ENCODE measurements around the gene HS3ST4. TPM values are rescaled to one million over a fixed set of nuclear protein-coding genes. Genes with fewer than 3 reads are reported as not detected.

The HS3ST4 gene
- not detected in 2 replicates for total RNA-seq (2022)
- Bru-seq, nascent RNA: percentile 1 among the genes with signal in this experiment
- percentile 0 among the genes with signal in this experiment for BruChase-seq, experiment 1, labeled RNA remaining after a 6-hour chase
- BruChase-seq, experiment 2, labeled RNA remaining after a 2-hour chase: percentile 1 among the genes with signal in this experiment
- long read RNA-seq: 0 reads

DNA sequence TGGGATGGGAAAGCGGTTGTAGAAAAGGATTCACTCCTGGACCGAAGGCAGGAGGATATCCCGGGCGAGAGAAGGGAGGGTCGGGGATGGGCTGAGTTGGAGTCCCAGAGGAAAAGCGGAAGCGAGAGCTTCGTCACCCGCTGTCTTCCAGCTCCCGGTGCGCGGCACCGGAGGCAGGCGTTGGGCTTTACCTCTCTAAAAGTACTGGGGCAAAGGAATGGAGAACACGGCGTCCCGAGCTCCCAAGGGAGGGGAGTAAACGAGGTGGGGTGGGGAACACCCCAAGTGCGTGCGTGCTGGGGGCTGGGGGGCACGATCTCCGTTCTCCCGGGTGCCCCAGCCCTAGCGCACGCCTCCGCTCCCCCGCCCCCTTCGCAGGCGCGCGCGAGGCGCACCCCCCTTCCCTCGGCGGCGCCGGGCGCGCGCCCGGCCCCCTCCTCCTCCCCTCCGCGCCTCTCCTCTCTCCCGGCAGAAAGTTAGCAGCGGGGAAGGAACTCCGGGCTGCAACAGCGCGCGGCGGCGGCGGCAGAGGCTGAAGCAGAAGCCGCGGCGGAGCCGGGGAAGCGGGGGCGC is at the start of gene HS3ST4:
Gene HS3ST4, plus strand, starts transcription at position 441 of the 573 bp plus-strand sequence.
- BruUV-seq (replicated peaks): no TSS peak
- Mint-ChIP-seq H3K27me3 (ENCODE audit: insufficient read depth, unreplicated experiment) (no peaks in the 10 kb centered on the region), H3K27ac (ENCODE audit: low read depth, unreplicated experiment) (no peak within 1 kb of the TSS)

GRCh38 chr16:25643633-25644032 is 48.1 kb upstream of the HS3ST4 start:
- intact Hi-C loops (cut with micrococcal nuclease): no loop called here
- H3K4me1 Mint-ChIP-seq (ENCODE audit: insufficient read depth, unreplicated experiment): no peaks in the 10 kb centered on the region
- peak; percentile 11 for DNase-seq (ENCODE audit: unreplicated experiment)
- no TSS peak for BruUV-seq (replicated peaks)
- POLR2A ChIA-PET: no interaction called here
- CTCF ChIA-PET: interaction anchor here (0.7 kb wide), 1 partner anchor 273 kb away, joined by 6 read pairs; no protein-coding TSS in a partner anchor
- H3K36me3 Mint-ChIP-seq (ENCODE audit: insufficient read depth, unreplicated experiment): no peaks in the 10 kb centered on the region
- no peaks in the 10 kb centered on the region for H3K27me3 Mint-ChIP-seq (ENCODE audit: insufficient read depth, unreplicated experiment)
- no peak overlapping the region for H3K27ac Mint-ChIP-seq (ENCODE audit: low read depth, unreplicated experiment)
- H3K4me3 Mint-ChIP-seq (ENCODE audit: unreplicated experiment): no peak overlapping the region
- H3K9me3 Mint-ChIP-seq (ENCODE audit: unreplicated experiment): peaks cover 48% of the 10 kb centered on the region
- TF ChIP-seq CTCF (IDR thresholded peaks at IDR 0.05; ENCODE audit: unreplicated experiment): no peak

More for the DNA sequence above, at the start of gene HS3ST4:
- intact Hi-C loops (cut with micrococcal nuclease): no loop called here
- DNase-seq (ENCODE audit: unreplicated experiment): no peak
- ChIA-PET POLR2A (no interaction called here), CTCF (interaction anchor here (0.6 kb wide), 1 partner anchor 317 kb away, joined by 3 read pairs; no protein-coding TSS in a partner anchor)
- Mint-ChIP-seq H3K9me3 (ENCODE audit: unreplicated experiment) (peaks cover 49% of the 10 kb centered on the region), H3K4me3 (ENCODE audit: unreplicated experiment) (no peak within 1 kb of the TSS), H3K36me3 (ENCODE audit: insufficient read depth, unreplicated experiment) (no peaks in the 10 kb centered on the region), H3K4me1 (ENCODE audit: insufficient read depth, unreplicated experiment) (no peaks in the 10 kb centered on the region)
- no peak for TF ChIP-seq CTCF (IDR thresholded peaks at IDR 0.05; ENCODE audit: unreplicated experiment)

DNA sequence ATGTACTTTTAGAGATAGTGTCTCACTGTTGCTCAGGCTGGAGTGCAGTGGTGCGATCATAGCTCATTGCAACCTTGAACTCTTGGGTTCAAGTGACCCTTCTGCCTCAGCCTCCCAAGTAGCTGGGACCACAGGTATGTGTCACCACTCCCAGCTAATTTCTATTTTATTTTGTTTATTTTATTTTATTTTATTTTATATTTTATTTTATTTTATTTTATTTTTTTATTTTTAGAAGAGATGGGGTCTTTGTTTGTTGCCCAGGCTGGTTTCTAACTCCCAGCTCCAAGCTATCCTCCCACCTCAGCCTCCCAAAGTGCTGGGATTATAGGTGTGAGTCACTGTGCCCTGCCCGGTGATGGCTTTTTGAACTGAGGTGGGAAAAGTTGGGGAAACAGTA is 35.1 kb upstream of the HS3ST4 start:
- BruUV-seq (replicated peaks): no TSS peak
- Mint-ChIP-seq H3K4me3 (ENCODE audit: unreplicated experiment) (no peak overlapping the region), H3K36me3 (ENCODE audit: insufficient read depth, unreplicated experiment) (no peaks in the 10 kb centered on the region), H3K27ac (ENCODE audit: low read depth, unreplicated experiment) (no peak overlapping the region), H3K27me3 (ENCODE audit: insufficient read depth, unreplicated experiment) (no peaks in the 10 kb centered on the region), H3K9me3 (ENCODE audit: unreplicated experiment) (peaks cover 60% of the 10 kb centered on the region), H3K4me1 (ENCODE audit: insufficient read depth, unreplicated experiment) (no peaks in the 10 kb centered on the region)
- intact Hi-C loops (cut with micrococcal nuclease): no loop called here
- CTCF ChIA-PET: no interaction called here
- DNase-seq (ENCODE audit: unreplicated experiment): no peak
- POLR2A ChIA-PET: no interaction called here
- no peak for TF ChIP-seq CTCF (IDR thresholded peaks at IDR 0.05; ENCODE audit: unreplicated experiment)

DNA sequence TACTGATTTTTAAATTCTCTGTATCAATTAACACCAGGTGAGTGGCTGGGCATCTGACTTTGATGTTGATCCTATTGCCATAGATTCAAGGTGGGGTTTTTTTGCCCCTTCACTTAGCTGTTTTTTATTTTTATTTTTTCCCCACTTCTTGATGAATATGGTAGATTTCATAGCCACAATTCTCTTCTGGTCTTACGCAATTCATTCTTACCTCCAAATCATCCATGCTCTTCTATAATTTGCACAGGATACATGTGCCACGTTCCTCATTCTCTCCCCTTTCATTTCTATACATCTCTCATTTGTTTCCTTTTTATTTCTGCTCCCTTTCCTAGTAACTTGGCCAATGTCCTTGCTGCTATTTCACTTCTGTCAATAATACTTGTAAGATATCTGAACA is 14.9 kb upstream of the HS3ST4 start:
- no peaks in the 10 kb centered on the region for H3K4me1 Mint-ChIP-seq (ENCODE audit: insufficient read depth, unreplicated experiment)
- POLR2A ChIA-PET: no interaction called here
- H3K4me3 Mint-ChIP-seq (ENCODE audit: unreplicated experiment): no peak overlapping the region
- CTCF ChIA-PET: no interaction called here
- no peaks in the 10 kb centered on the region for H3K36me3 Mint-ChIP-seq (ENCODE audit: insufficient read depth, unreplicated experiment)
- no peak for TF ChIP-seq CTCF (IDR thresholded peaks at IDR 0.05; ENCODE audit: unreplicated experiment)
- intact Hi-C loops (cut with micrococcal nuclease): no loop called here
- no peaks in the 10 kb centered on the region for H3K27me3 Mint-ChIP-seq (ENCODE audit: insufficient read depth, unreplicated experiment)
- no peak for DNase-seq (ENCODE audit: unreplicated experiment)
- peaks cover 22% of the 10 kb centered on the region for H3K9me3 Mint-ChIP-seq (ENCODE audit: unreplicated experiment)
- BruUV-seq (replicated peaks): no TSS peak
- H3K27ac Mint-ChIP-seq (ENCODE audit: low read depth, unreplicated experiment): no peak overlapping the region
